Upper lobe of left lung (tissue), 6 donors: ENCODE data around the gene STXBP6. TPM values are rescaled to one million over a fixed set of nuclear protein-coding genes. Genes with fewer than 3 reads are reported as not detected.

Experiments used
- ATAC-seq, 2 donors: fragments of 200-7000 bp; cut with Tn5 transposase; one replicate each; pipeline ENCODE4 v1.9.1; 2022; ENCODE audit warnings: mild to moderate bottlenecking in 2 of 2, moderate library complexity in 2 of 2; ENCODE audit not compliant: low FRiP score in 2 of 2
- DNase-seq, 2 donors: peaks; one replicate each; pipeline ENCODE4 v3.0.0-alpha.2; 2019 to 2020
- H3K27ac ChIP-seq, 4 donors: fragments of 200-600 bp; sonication (generic); one replicate each; pipeline ENCODE4 v1.5.1; 2016 to 2019
- H3K27me3 ChIP-seq, 4 donors: fragments of 200-600 bp; sonication (generic); one replicate each; pipeline ENCODE4 v1.5.1; 2017 to 2019
- H3K36me3 ChIP-seq, 4 donors: fragments of 200-600 bp; sonication (generic); one replicate each; pipeline ENCODE4 v1.5.1; 2016 to 2019
- H3K4me1 ChIP-seq, 4 donors: fragments of 200-600 bp; sonication (generic); one replicate each; pipeline ENCODE4 v1.5.1; 2018 to 2019
- H3K4me3 ChIP-seq, 4 donors: fragments of 200-600 bp; sonication (generic); one replicate each; pipeline ENCODE4 v1.5.1; 2017 to 2019; ENCODE audit warnings: mild to moderate bottlenecking in 2 of 4, moderate library complexity in 1 of 4
- H3K9me3 ChIP-seq, 4 donors: fragments of 200-600 bp; sonication (generic); one replicate each; pipeline ENCODE4 v1.5.1; 2018 to 2019
- EP300 ChIP-seq, 4 donors: sonication (generic); formaldehyde crosslinking; IDR thresholded peaks; one replicate each; pipeline ENCODE4 v1.5.1; 2017; ENCODE audit warnings: antibody characterized with exemption in 4 of 4, control low read depth in 2 of 4
- POLR2A ChIP-seq, 4 donors: fragments of 450-650 bp; IDR thresholded peaks; one replicate each; pipeline ENCODE4 v1.5.1; 2016 to 2017; ENCODE audit warnings: antibody characterized with exemption in 4 of 4, mild to moderate bottlenecking in 2 of 4
- POLR2AphosphoS5 ChIP-seq, 2 donors: sonication (generic); formaldehyde crosslinking; IDR thresholded peaks; one replicate each; pipeline ENCODE4 v1.5.1; 2017; ENCODE audit warnings: antibody characterized with exemption in 2 of 2
- WGBS, 2 donors: methylation state at CpG; one replicate each; pipeline ENCODE4 v1.1.5; 2017 to 2018; 5-methylcytosine and 5-hydroxymethylcytosine counted together
- total RNA-seq, 6 donors: library from RNA; depleted of rRNA in 4 of 6; stranded (reverse); fragments of >200 nt in 4 of 6; gene quantifications; one replicate each; pipeline versions ENCODE4 v1.1.0 to v1.2.1, GENCODE V29; 2016 to 2021
- TF ChIP-seq, protein P1 (sequence below), 6 experiments: fragments of 450-650 bp in 4 of 6; fragments of 200-600 bp in 2 of 6; sonication (generic) in 2 of 6; IDR thresholded peaks; one replicate each; pipeline ENCODE4 v1.5.1; 2016 to 2019; ENCODE audit warnings: antibody characterized with exemption in 6 of 6
- donor health status: DM: no; HTN: no; CAD: no; lungs with moderate emphysema.
- donor health status: DM: no; HTN: yes; CAD: no; lungs with severe emphysema.

STXBP6 gene
- total RNA-seq, 6 donors from 2014 or later = 13.6 to 38.3 (median 23.7) TPM

DNA sequence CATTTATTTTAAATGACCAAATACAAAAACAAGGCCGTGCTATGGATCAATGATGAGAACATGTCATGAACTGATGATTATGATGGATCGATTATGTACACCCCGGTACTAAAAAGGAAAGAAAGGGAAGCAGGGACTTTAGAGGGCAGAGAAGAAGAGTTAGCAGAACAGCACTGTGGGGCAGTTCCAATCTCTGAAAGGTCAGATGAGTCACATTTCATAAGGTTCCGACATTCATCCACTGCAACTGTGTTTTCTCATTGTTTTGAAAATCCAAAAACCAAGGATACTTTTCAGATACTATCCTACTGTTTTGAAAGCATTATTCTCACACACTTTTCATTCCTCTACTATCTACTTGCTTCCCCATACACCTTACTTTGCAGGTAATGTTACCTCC is 169.3 kb downstream of the STXBP6 start:
- H3K27me3 ChIP-seq = no peaks in the 10 kb centered on the region
- DNase-seq (no peak), ATAC-seq (peak in 1 of 2 donors; percentile 56)
- WGBS, 2 donors = 88 to 91% methylated on average over 4 of the region's 4 CpGs
- TF ChIP-seq EP300 (IDR thresholded peaks at IDR 0.05) (no peak), POLR2A (IDR thresholded peaks at IDR 0.05) (no peak), POLR2AphosphoS5 (IDR thresholded peaks at IDR 0.05) (no peak)
- TF ChIP-seq, protein P1, sequence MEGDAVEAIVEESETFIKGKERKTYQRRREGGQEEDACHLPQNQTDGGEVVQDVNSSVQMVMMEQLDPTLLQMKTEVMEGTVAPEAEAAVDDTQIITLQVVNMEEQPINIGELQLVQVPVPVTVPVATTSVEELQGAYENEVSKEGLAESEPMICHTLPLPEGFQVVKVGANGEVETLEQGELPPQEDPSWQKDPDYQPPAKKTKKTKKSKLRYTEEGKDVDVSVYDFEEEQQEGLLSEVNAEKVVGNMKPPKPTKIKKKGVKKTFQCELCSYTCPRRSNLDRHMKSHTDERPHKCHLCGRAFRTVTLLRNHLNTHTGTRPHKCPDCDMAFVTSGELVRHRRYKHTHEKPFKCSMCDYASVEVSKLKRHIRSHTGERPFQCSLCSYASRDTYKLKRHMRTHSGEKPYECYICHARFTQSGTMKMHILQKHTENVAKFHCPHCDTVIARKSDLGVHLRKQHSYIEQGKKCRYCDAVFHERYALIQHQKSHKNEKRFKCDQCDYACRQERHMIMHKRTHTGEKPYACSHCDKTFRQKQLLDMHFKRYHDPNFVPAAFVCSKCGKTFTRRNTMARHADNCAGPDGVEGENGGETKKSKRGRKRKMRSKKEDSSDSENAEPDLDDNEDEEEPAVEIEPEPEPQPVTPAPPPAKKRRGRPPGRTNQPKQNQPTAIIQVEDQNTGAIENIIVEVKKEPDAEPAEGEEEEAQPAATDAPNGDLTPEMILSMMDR (IDR thresholded peaks at IDR 0.05) = no peak
- no peaks in the 10 kb centered on the region for H3K36me3 ChIP-seq
- H3K27ac ChIP-seq = peak overlapping the region in 2 of 4 donors; percentile 10 to 55
- H3K9me3 ChIP-seq = no peaks in the 10 kb centered on the region
- H3K4me1 ChIP-seq = peaks cover 0 to 20% (median 15%) of the 10 kb centered on the region in 4 donors
- no peak overlapping the region for H3K4me3 ChIP-seq

DNA sequence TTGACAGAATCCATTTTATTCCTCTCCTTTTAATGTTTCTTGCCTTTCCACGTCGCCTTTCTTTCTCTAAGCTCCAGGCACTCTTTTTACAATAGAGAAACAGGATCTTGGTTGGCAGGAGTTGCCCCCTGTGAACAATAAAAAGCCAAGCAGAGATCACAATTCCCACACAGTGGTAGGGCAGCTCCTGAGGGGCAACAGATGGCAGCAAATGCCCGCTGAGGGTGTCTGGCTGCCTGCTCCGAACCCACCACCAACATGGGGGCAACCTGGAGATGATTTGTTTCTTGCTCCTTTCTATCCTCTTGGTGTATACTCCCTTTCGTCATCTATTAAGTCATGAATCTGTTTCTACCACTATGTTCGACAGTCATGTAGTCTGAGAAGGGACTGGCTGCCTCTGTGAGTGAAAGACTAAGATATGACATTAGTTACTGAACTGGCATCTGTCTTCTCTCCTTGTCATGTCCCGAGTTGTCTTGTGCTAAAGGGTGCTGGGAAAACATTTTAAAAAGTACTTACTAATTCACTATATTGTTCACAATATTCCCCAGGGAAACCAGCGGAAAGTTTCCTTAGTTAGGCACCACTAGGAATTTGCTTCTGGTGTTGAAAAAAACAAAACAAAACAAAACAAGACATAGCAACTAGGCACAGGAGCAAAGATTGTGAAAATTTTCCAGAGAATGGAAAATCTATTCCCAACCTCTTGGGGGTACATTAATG is 170.1 kb downstream of the STXBP6 start:
- 74 to 79% methylated on average over 8 of the region's 8 CpGs for WGBS, 2 donors
- peak overlapping the region in 2 of 4 donors; percentile 37 to 55 for H3K27ac ChIP-seq
- ATAC-seq = peak in 1 of 2 donors; percentile 34
- no peaks in the 10 kb centered on the region for H3K36me3 ChIP-seq
- no peaks in the 10 kb centered on the region for H3K27me3 ChIP-seq
- H3K4me1 ChIP-seq = peaks cover 0 to 27% (median 20%) of the 10 kb centered on the region in 4 donors
- no peak for TF ChIP-seq POLR2A (IDR thresholded peaks at IDR 0.05)
- TF ChIP-seq POLR2AphosphoS5 (IDR thresholded peaks at IDR 0.05) = no peak
- TF ChIP-seq, protein P1 (IDR thresholded peaks at IDR 0.05) = no peak
- TF ChIP-seq EP300 (IDR thresholded peaks at IDR 0.05) = no peak
- H3K9me3 ChIP-seq = no peaks in the 10 kb centered on the region
- peak in 1 of 2 donors; percentile 5 for DNase-seq
- no peak overlapping the region for H3K4me3 ChIP-seq

DNA sequence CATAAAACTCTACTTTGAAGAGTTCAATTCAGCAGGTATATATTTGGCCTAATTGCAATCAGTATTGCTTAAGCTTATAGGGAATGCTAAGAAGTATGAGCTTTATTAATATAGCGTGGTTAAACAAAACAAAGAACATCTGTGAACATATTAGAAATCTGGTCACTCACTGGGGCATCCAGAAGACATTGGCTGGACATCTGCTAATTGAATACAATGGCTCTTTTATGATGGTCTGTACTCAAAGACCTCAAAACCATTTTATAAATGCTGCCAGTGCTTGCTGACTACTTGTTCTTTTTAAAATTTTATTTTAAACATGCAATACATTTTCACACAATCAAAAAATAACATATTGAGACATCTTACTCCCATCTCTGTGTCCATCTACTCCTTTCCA is 173.0 kb downstream of the STXBP6 start:
- Histone ChIP-seq H3K4me1 (peaks cover 0 to 34% (median 25%) of the 10 kb centered on the region in 4 donors), H3K27ac (peak overlapping the region in 1 of 4 donors; percentile 67), H3K36me3 (no peaks in the 10 kb centered on the region), H3K9me3 (no peaks in the 10 kb centered on the region), H3K4me3 (no peak overlapping the region), H3K27me3 (no peaks in the 10 kb centered on the region)
- 65 to 66% methylated on average over 1 of the region's 1 CpG for WGBS, 2 donors
- ATAC-seq (no peak), DNase-seq (no peak)
- TF ChIP-seq POLR2A (IDR thresholded peaks at IDR 0.05) = no peak
- no peak for TF ChIP-seq EP300 (IDR thresholded peaks at IDR 0.05)
- TF ChIP-seq POLR2AphosphoS5 (IDR thresholded peaks at IDR 0.05) = no peak
- TF ChIP-seq, protein P1 (IDR thresholded peaks at IDR 0.05) = no peak

DNA sequence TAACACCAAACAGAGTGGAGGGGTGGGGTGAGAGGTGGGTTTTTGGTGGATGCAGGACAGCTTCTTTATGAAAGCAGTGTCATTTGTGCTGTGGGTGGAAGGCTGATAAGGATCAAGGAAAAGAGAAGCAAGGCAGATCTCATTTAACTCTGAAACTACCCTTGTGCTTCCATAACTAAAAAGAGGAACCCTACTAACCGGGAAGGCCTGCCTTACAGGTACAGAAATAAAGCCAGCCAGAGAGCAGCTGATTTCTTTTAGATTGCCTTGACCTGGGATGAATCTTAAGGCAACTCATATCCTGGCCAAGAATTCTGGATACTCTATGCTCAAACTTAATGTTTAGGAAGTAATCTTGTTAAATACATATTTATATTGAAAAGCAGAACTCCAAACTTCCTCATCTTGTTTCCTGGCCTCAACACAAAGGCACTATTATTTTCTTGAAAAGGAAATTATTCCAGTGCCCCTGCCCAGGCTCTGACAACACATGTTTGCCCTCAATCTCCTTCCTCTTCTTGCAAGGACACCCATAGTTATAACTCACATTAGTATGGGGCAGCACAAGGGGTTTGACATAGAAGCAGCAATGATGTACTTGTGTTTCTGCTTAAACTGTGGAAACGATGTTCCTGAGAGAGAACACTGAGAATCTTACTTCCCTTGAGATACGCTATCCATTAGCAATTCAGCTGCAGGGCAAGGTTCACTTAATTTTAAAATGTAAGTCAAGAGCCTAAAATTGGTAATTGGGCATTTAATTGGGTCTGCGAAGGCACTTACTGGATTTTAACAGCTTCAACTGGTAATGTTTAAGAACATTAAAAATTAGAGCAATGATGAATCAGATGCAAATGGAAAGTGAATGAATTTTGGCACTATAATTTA is 173.7 kb downstream of the STXBP6 start:
- TF ChIP-seq, protein P1 (IDR thresholded peaks at IDR 0.05) = no peak
- TF ChIP-seq POLR2A (IDR thresholded peaks at IDR 0.05) (no peak), POLR2AphosphoS5 (IDR thresholded peaks at IDR 0.05) (no peak), EP300 (IDR thresholded peaks at IDR 0.05) (no peak)
- H3K4me3 ChIP-seq = no peak overlapping the region
- H3K9me3 ChIP-seq = no peaks in the 10 kb centered on the region
- ATAC-seq = peak in 1 of 2 donors; percentile 70
- H3K4me1 ChIP-seq = peaks cover 0 to 34% (median 25%) of the 10 kb centered on the region in 4 donors
- DNase-seq = no peak
- no peaks in the 10 kb centered on the region for H3K36me3 ChIP-seq
- WGBS, 2 donors = 56 to 62% methylated on average over 4 of the region's 4 CpGs
- H3K27me3 ChIP-seq = no peaks in the 10 kb centered on the region
- H3K27ac ChIP-seq = peak overlapping the region in 2 of 4 donors; percentile 23 to 67
